Activated CD4-positive, alpha-beta T cell treated with anti-CD3 and anti-CD28 coated beads, Interleukin-2, amount 10 ng/mL, durations not matched to agents 24 days and 14 days (primary cell): ENCODE results near the gene NEDD1. TPM values are rescaled to one million over a fixed set of nuclear protein-coding genes. Genes with fewer than 3 reads are reported as not detected.

Experiments used
- DNase-seq: peaks from one replicate; pipeline ENCODE4 v3.0.0; 2022
- H3K27ac Mint-ChIP-seq: one replicate; pipeline ENCODE4 v1.8.0; 2022; ENCODE audit warnings: mild to moderate bottlenecking, mixed read lengths
- H3K27me3 Mint-ChIP-seq: one replicate; pipeline ENCODE4 v1.8.0; 2022; ENCODE audit warnings: mixed read lengths
- H3K36me3 Mint-ChIP-seq: one replicate; pipeline ENCODE4 v1.8.0; 2022; ENCODE audit warnings: low read depth, mild to moderate bottlenecking, mixed read lengths
- H3K4me1 Mint-ChIP-seq: one replicate; pipeline ENCODE4 v1.8.0; 2021; ENCODE audit warnings: mixed read lengths
- H3K4me3 Mint-ChIP-seq: one replicate; pipeline ENCODE4 v1.8.0; 2022; ENCODE audit warnings: mild to moderate bottlenecking, moderate library complexity, mixed read lengths
- H3K9me3 Mint-ChIP-seq: one replicate; pipeline ENCODE4 v1.8.0; 2021; ENCODE audit warnings: mixed read lengths
- intact Hi-C: fragments of 100-400 bp; cut with micrococcal nuclease; formaldehyde crosslinking; loops from one replicate; pipeline ENCODE4 v1.15.1; 2023
- total RNA-seq: library from RNA; stranded (reverse); gene quantifications from 2 replicates; pipeline ENCODE4 v1.2.3, GENCODE V29; 2022

NEDD1 gene
- 58.8 and 62.7 TPM in 2 replicates for total RNA-seq

- Mint-ChIP-seq H3K36me3 (peaks cover 33% of the 10 kb centered on the region), H3K4me3 (peak within 1 kb of the TSS; percentile 97), H3K27ac (peak within 1 kb of the TSS; percentile 98), H3K9me3 (no peaks in the 10 kb centered on the region), H3K4me1 (peaks cover 44% of the 10 kb centered on the region), H3K27me3 (peaks cover 10% of the 10 kb centered on the region)
- DNase-seq, result peak; percentile 96
- intact Hi-C loops, result loop anchor here (1.0 to 10.0 kb wide), 10 partner anchors 14 to 1595 kb away; partner anchors contain the start of genes AMDHD1, CCDC38, ELK3 and LTA4H
Observed at GRCh38 chr12:96906849-96907670, at the start of gene NEDD1. Gene NEDD1 (plus strand): TSS chr12:96907257. CDS start chr12:96909760, 2,503 bp downstream.

- H3K27ac Mint-ChIP-seq, result no peak overlapping the region
- H3K4me3 Mint-ChIP-seq, result no peak overlapping the region
- H3K36me3 Mint-ChIP-seq, result no peaks in the 10 kb centered on the region
- DNase-seq, result no peak
- intact Hi-C loops, result no loop called here
- peaks cover 12% of the 10 kb centered on the region for H3K27me3 Mint-ChIP-seq
- H3K9me3 Mint-ChIP-seq, result peaks cover 3% of the 10 kb centered on the region
- H3K4me1 Mint-ChIP-seq, result no peaks in the 10 kb centered on the region
Observed at GRCh38 chr12:96858162-96858561, 48.9 kb upstream of the NEDD1 start.

GRCh38 chr12:96861656-96862055, 45.4 kb upstream of the NEDD1 start:
- H3K27me3 Mint-ChIP-seq, result peaks cover 21% of the 10 kb centered on the region
- no peak for DNase-seq
- no peak overlapping the region for H3K27ac Mint-ChIP-seq
- H3K4me1 Mint-ChIP-seq, result no peaks in the 10 kb centered on the region
- H3K9me3 Mint-ChIP-seq, result peaks cover 3% of the 10 kb centered on the region
- H3K36me3 Mint-ChIP-seq, result no peaks in the 10 kb centered on the region
- H3K4me3 Mint-ChIP-seq, result no peak overlapping the region
- intact Hi-C loops, result no loop called here

GRCh38 chr12:96862326-96862725, 44.7 kb upstream of the NEDD1 start:
- Mint-ChIP-seq H3K36me3 (no peaks in the 10 kb centered on the region), H3K27ac (no peak overlapping the region), H3K4me1 (no peaks in the 10 kb centered on the region), H3K9me3 (peaks cover 3% of the 10 kb centered on the region), H3K27me3 (peaks cover 22% of the 10 kb centered on the region), H3K4me3 (no peak overlapping the region)
- intact Hi-C loops, result no loop called here
- DNase-seq, result no peak

GRCh38 chr12:96864335-96864734, 42.7 kb upstream of the NEDD1 start:
- Mint-ChIP-seq H3K4me3 (no peak overlapping the region), H3K9me3 (no peaks in the 10 kb centered on the region)
- intact Hi-C loops, result no loop called here

GRCh38 chr12:96866801-96867590, 40.1 kb upstream of the NEDD1 start:
- H3K4me1 Mint-ChIP-seq, result no peaks in the 10 kb centered on the region
- no peaks in the 10 kb centered on the region for H3K36me3 Mint-ChIP-seq
- DNase-seq, result peak; percentile 31
- intact Hi-C loops, result no loop called here
- peaks cover 22% of the 10 kb centered on the region for H3K27me3 Mint-ChIP-seq
- no peak overlapping the region for H3K27ac Mint-ChIP-seq
- no peak overlapping the region for H3K4me3 Mint-ChIP-seq
- no peaks in the 10 kb centered on the region for H3K9me3 Mint-ChIP-seq

More at GRCh38 chr12:96864335-96864734, 42.7 kb upstream of the NEDD1 start:
- Mint-ChIP-seq H3K27ac (no peak overlapping the region), H3K36me3 (no peaks in the 10 kb centered on the region), H3K4me1 (no peaks in the 10 kb centered on the region), H3K27me3 (peaks cover 19% of the 10 kb centered on the region)
- peak; percentile 51 for DNase-seq

- H3K4me1 Mint-ChIP-seq, result no peaks in the 10 kb centered on the region
Observed at GRCh38 chr12:96870946-96871345, 36.1 kb upstream of the NEDD1 start.

GRCh38 chr12:96872961-96873360, 34.1 kb upstream of the NEDD1 start:
- Mint-ChIP-seq H3K27me3 (peaks cover 12% of the 10 kb centered on the region), H3K4me1 (no peaks in the 10 kb centered on the region), H3K36me3 (no peaks in the 10 kb centered on the region), H3K9me3 (no peaks in the 10 kb centered on the region), H3K27ac (no peak overlapping the region), H3K4me3 (no peak overlapping the region)
- no peak for DNase-seq
- intact Hi-C loops, result no loop called here

More at GRCh38 chr12:96870946-96871345, 36.1 kb upstream of the NEDD1 start:
- Mint-ChIP-seq H3K36me3 (no peaks in the 10 kb centered on the region), H3K27me3 (peaks cover 9% of the 10 kb centered on the region), H3K27ac (no peak overlapping the region), H3K9me3 (no peaks in the 10 kb centered on the region), H3K4me3 (no peak overlapping the region)
- intact Hi-C loops, result no loop called here
- DNase-seq, result peak; percentile 29

GRCh38 chr12:96874211-96874610, 32.8 kb upstream of the NEDD1 start:
- Mint-ChIP-seq H3K4me1 (no peaks in the 10 kb centered on the region), H3K27me3 (peaks cover 18% of the 10 kb centered on the region), H3K27ac (no peak overlapping the region), H3K9me3 (no peaks in the 10 kb centered on the region), H3K4me3 (no peak overlapping the region), H3K36me3 (no peaks in the 10 kb centered on the region)
- DNase-seq, result peak; percentile 13
- intact Hi-C loops, result no loop called here

- H3K27me3 Mint-ChIP-seq, result peaks cover 19% of the 10 kb centered on the region
- no peaks in the 10 kb centered on the region for H3K36me3 Mint-ChIP-seq
- H3K27ac Mint-ChIP-seq, result no peak overlapping the region
- peak; percentile 25 for DNase-seq
- no peak overlapping the region for H3K4me3 Mint-ChIP-seq
- H3K9me3 Mint-ChIP-seq, result no peaks in the 10 kb centered on the region
- intact Hi-C loops, result no loop called here
- H3K4me1 Mint-ChIP-seq, result no peaks in the 10 kb centered on the region
Observed at GRCh38 chr12:96876966-96877365, 30.1 kb upstream of the NEDD1 start.

- Mint-ChIP-seq H3K27me3 (peaks cover 20% of the 10 kb centered on the region), H3K27ac (no peak overlapping the region), H3K4me1 (no peaks in the 10 kb centered on the region), H3K36me3 (no peaks in the 10 kb centered on the region), H3K4me3 (no peak overlapping the region), H3K9me3 (no peaks in the 10 kb centered on the region)
- DNase-seq, result no peak
- intact Hi-C loops, result no loop called here
Observed at GRCh38 chr12:96878704-96879103, 28.4 kb upstream of the NEDD1 start.

- no peak overlapping the region for H3K27ac Mint-ChIP-seq
- no peak overlapping the region for H3K4me3 Mint-ChIP-seq
- intact Hi-C loops, result no loop called here
- H3K27me3 Mint-ChIP-seq, result peaks cover 20% of the 10 kb centered on the region
- peak; percentile 49 for DNase-seq
- H3K9me3 Mint-ChIP-seq, result no peaks in the 10 kb centered on the region
- no peaks in the 10 kb centered on the region for H3K36me3 Mint-ChIP-seq
- no peaks in the 10 kb centered on the region for H3K4me1 Mint-ChIP-seq
Observed at GRCh38 chr12:96879301-96879700, 27.8 kb upstream of the NEDD1 start.

GRCh38 chr12:96880220-96880619, 26.8 kb upstream of the NEDD1 start:
- H3K36me3 Mint-ChIP-seq, result no peaks in the 10 kb centered on the region
- DNase-seq, result no peak
- H3K27ac Mint-ChIP-seq, result no peak overlapping the region
- peaks cover 20% of the 10 kb centered on the region for H3K27me3 Mint-ChIP-seq
- no peaks in the 10 kb centered on the region for H3K9me3 Mint-ChIP-seq
- no peak overlapping the region for H3K4me3 Mint-ChIP-seq
- intact Hi-C loops, result no loop called here
- no peaks in the 10 kb centered on the region for H3K4me1 Mint-ChIP-seq

GRCh38 chr12:96881608-96882007, 25.4 kb upstream of the NEDD1 start:
- H3K27me3 Mint-ChIP-seq, result peaks cover 18% of the 10 kb centered on the region
- H3K4me1 Mint-ChIP-seq, result no peaks in the 10 kb centered on the region
- peak; percentile 44 for DNase-seq
- no peak overlapping the region for H3K27ac Mint-ChIP-seq
- H3K36me3 Mint-ChIP-seq, result no peaks in the 10 kb centered on the region
- H3K9me3 Mint-ChIP-seq, result no peaks in the 10 kb centered on the region
- intact Hi-C loops, result no loop called here
- no peak overlapping the region for H3K4me3 Mint-ChIP-seq
